ENCODE measurements around the gene CDHR5. TPM values are rescaled to one million over a fixed set of nuclear protein-coding genes. Genes with fewer than 3 reads are reported as not detected.
"Not testable (repeated sequence)": the region's sequence is repeated elsewhere in the genome, so short reads cannot be mapped to it uniquely, and the experiment has no call there.

Gene CDHR5
- polyA plus RNA-seq, 1 of the 3 experiments (the other 2 are of a cell fraction) = not detected

DNA sequence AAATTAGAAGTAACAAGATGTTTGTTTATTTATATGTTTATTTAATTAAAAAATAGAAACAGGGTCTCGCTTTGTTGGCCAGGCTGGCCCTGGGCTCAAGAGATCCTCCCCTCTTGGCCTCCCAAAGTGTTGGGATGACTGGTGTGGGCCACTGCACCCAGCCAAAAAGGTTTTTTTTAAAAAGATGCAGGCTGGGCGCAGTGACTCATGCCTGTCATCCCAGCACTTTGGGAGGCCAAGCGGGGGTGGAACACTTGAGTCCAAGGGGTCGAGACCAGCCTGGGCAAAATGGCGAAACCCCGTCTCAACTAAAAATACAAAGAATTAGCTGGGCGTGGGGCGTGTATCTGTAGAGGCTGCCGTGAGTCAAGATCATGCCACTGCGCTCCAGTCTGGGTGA lies 25.7 kb upstream of the CDHR5 start:
- no peak overlapping the region for H3K27ac ChIP-seq (ENCODE audit: low read depth in 2 of 2, low read length in 1 of 2)
- H3K79me2 ChIP-seq (ENCODE audit: insufficient read depth) = no peaks in the 10 kb centered on the region
- H4K20me1 ChIP-seq (ENCODE audit: insufficient read depth) = no peaks in the 10 kb centered on the region
- H3K36me3 ChIP-seq (replicated peaks in 1 of 2; ENCODE audit: control insufficient read depth in 1 of 2, insufficient read depth in 2 of 2, low read length in 1 of 2) = peaks cover 0 to 7% of the 10 kb centered on the region in 2 experiments
- peaks cover 14% of the 10 kb centered on the region for H3F3A ChIP-seq (replicated peaks; ENCODE audit: insufficient read depth)
- H3K9ac ChIP-seq = no peak overlapping the region
- ChIA-PET POLR2A (no interaction called here), CTCF (no interaction called here)
- H3K4me2 ChIP-seq = no peak overlapping the region
- TF ChIP-seq JUND (IDR thresholded peaks at IDR 0.05) (no peak), GATA2 (CRISPR knock-in tag; IDR thresholded peaks at IDR 0.05) (no peak), YY1 (IDR thresholded peaks at IDR 0.05; ENCODE audit: low read depth) (no peak), RXRA (IDR thresholded peaks at IDR 0.05; ENCODE audit: borderline replicate concordance, low read depth) (no peak), RFX5 (IDR thresholded peaks at IDR 0.05; ENCODE audit: low read length) (no peak), TEAD4 (IDR thresholded peaks at IDR 0.05; ENCODE audit: borderline replicate concordance, insufficient read depth) (no peak)
- TF ChIP-seq, protein P1, sequence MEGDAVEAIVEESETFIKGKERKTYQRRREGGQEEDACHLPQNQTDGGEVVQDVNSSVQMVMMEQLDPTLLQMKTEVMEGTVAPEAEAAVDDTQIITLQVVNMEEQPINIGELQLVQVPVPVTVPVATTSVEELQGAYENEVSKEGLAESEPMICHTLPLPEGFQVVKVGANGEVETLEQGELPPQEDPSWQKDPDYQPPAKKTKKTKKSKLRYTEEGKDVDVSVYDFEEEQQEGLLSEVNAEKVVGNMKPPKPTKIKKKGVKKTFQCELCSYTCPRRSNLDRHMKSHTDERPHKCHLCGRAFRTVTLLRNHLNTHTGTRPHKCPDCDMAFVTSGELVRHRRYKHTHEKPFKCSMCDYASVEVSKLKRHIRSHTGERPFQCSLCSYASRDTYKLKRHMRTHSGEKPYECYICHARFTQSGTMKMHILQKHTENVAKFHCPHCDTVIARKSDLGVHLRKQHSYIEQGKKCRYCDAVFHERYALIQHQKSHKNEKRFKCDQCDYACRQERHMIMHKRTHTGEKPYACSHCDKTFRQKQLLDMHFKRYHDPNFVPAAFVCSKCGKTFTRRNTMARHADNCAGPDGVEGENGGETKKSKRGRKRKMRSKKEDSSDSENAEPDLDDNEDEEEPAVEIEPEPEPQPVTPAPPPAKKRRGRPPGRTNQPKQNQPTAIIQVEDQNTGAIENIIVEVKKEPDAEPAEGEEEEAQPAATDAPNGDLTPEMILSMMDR (IDR thresholded peaks at IDR 0.05) = no peak
- TF ChIP-seq, protein P2, sequence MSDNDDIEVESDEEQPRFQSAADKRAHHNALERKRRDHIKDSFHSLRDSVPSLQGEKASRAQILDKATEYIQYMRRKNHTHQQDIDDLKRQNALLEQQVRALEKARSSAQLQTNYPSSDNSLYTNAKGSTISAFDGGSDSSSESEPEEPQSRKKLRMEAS (IDR thresholded peaks at IDR 0.05; ENCODE audit: low read depth) = no peak
- TF ChIP-seq, protein P3, sequence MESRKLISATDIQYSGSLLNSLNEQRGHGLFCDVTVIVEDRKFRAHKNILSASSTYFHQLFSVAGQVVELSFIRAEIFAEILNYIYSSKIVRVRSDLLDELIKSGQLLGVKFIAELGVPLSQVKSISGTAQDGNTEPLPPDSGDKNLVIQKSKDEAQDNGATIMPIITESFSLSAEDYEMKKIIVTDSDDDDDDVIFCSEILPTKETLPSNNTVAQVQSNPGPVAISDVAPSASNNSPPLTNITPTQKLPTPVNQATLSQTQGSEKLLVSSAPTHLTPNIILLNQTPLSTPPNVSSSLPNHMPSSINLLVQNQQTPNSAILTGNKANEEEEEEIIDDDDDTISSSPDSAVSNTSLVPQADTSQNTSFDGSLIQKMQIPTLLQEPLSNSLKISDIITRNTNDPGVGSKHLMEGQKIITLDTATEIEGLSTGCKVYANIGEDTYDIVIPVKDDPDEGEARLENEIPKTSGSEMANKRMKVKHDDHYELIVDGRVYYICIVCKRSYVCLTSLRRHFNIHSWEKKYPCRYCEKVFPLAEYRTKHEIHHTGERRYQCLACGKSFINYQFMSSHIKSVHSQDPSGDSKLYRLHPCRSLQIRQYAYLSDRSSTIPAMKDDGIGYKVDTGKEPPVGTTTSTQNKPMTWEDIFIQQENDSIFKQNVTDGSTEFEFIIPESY (IDR thresholded peaks at IDR 0.05; ENCODE audit: borderline replicate concordance, low read depth) = no peak
- TF ChIP-seq, protein P4, sequence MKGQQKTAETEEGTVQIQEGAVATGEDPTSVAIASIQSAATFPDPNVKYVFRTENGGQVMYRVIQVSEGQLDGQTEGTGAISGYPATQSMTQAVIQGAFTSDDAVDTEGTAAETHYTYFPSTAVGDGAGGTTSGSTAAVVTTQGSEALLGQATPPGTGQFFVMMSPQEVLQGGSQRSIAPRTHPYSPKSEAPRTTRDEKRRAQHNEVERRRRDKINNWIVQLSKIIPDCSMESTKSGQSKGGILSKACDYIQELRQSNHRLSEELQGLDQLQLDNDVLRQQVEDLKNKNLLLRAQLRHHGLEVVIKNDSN (IDR thresholded peaks at IDR 0.05; ENCODE audit: borderline replicate concordance, low read depth) = no peak
- TF ChIP-seq, protein P5, sequence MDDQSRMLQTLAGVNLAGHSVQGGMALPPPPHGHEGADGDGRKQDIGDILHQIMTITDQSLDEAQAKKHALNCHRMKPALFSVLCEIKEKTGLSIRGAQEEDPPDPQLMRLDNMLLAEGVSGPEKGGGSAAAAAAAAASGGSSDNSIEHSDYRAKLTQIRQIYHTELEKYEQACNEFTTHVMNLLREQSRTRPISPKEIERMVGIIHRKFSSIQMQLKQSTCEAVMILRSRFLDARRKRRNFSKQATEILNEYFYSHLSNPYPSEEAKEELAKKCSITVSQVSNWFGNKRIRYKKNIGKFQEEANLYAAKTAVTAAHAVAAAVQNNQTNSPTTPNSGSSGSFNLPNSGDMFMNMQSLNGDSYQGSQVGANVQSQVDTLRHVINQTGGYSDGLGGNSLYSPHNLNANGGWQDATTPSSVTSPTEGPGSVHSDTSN (IDR thresholded peaks at IDR 0.05) = no peak
- no peak overlapping the region for H2AFZ ChIP-seq (ENCODE audit: low read depth)
- WGBS (ENCODE audit: low lambda C conversion rate) = 90% methylated on average over 10 of the region's 10 CpGs
- H3K9me3 ChIP-seq = no peaks in the 10 kb centered on the region
- H3K9me2 ChIP-seq = no peaks in the 10 kb centered on the region
- H3K27me3 ChIP-seq (ENCODE audit: insufficient read depth) = no peaks in the 10 kb centered on the region
- DNase-seq = no peak
- no peaks in the 10 kb centered on the region for H3K4me1 ChIP-seq (ENCODE audit: control insufficient read depth in 1 of 2, insufficient read depth in 2 of 2, low read depth in 1 of 2, low read length in 1 of 2)
- H3K4me3 ChIP-seq (ENCODE audit: low read depth in 2 of 2, low read length in 1 of 2) = no peak overlapping the region

DNA sequence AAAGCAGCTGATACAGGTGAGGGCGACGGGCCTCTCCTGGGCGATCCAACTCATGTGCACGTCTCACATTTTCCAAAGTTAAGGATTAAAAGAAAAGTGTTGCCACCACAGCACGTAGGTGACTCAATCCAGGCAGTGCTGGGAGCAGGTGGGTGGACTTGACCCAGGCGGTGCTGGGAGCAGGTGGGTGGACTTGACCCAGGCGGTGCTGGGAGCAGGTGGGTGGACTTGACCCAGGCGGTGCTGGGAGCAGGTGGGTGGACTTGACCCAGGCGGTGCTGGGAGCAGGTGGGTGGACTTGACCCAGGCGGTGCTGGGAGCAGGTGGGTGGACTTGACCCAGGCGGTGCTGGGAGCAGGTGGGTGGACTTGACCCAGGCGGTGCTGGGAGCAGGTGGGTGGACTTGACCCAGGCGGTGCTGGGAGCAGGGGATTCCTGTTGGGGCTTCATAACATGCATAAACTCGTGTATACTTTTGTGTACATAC lies 23.0 kb upstream of the CDHR5 start:
- CTCF ChIA-PET = interaction anchor here (2.0 kb wide), 1 partner anchor 93 kb away, joined by 6 read pairs; no protein-coding TSS in a partner anchor
- not testable (repeated sequence) for H3K4me1 ChIP-seq (ENCODE audit: control insufficient read depth in 1 of 2, insufficient read depth in 2 of 2, low read depth in 1 of 2, low read length in 1 of 2)
- 78% methylated on average over 9 of the region's 14 CpGs for WGBS (ENCODE audit: low lambda C conversion rate)

More for the DNA sequence above, 23.0 kb upstream of the CDHR5 start:
- H3K9me3 ChIP-seq; POLR2A ChIA-PET; H3K9me2 ChIP-seq; H3K27me3 ChIP-seq (ENCODE audit: insufficient read depth); H3K27ac ChIP-seq (ENCODE audit: low read depth in 2 of 2, low read length in 1 of 2); H3K4me3 ChIP-seq (ENCODE audit: low read depth in 2 of 2, low read length in 1 of 2); DNase-seq; H3K9ac ChIP-seq; H4K20me1 ChIP-seq (ENCODE audit: insufficient read depth); H2AFZ ChIP-seq (ENCODE audit: low read depth); H3K36me3 ChIP-seq (replicated peaks in 1 of 2; ENCODE audit: control insufficient read depth in 1 of 2, insufficient read depth in 2 of 2, low read length in 1 of 2); H3K4me2 ChIP-seq; H3K79me2 ChIP-seq (ENCODE audit: insufficient read depth): not testable (repeated sequence)
- peaks cover 14% of the 10 kb centered on the region for H3F3A ChIP-seq (replicated peaks; ENCODE audit: insufficient read depth)
